Endothelial cell of umbilical vein (primary cell): Measurements from ENCODE around the gene CEMIP. TPM values are rescaled to one million over a fixed set of nuclear protein-coding genes. Genes with fewer than 3 reads are reported as not detected.

ENCODE experiments used
- BruUV-seq: library from RNA; stranded (reverse); fragments of 400-500 nt; replicated peaks from 2 replicates; lab custom pipeline; 2021; lab: Mats Ljungman, UMichigan
- CTCF ChIA-PET: fragments of 300-600, 350-600 bp; sonication (Branson Sonifier 250); formaldehyde crosslinking; loops from one replicate; lab custom pipeline; 2021; ENCODE audit warnings: antibody characterized with exemption, inconsistent platforms; lab: Charles Lee
- POLR2A ChIA-PET: fragments of 300-600, 350-600 bp; sonication (Branson Sonifier 250); formaldehyde crosslinking; loops from one replicate; lab custom pipeline; 2021; ENCODE audit warnings: antibody characterized with exemption, inconsistent platforms; lab: Charles Lee
- DNase-seq: peaks from one replicate; pipeline ENCODE4 v3.0.0-alpha.2; 2011; ENCODE audit warnings: low read depth, low spot score
- FAIRE-seq: peaks from 2 replicates; lab custom pipeline; 2011; peaks lifted over from hg19 to GRCh38; lab: Jason Lieb, UNC
- H2AFZ ChIP-seq: 2 replicates; pipeline ENCODE4 v1.6.0; 2012; ENCODE audit warnings: low read depth, low read length, control low read depth, inconsistent platforms
- H3K27ac ChIP-seq: 2 replicates; pipeline ENCODE4 v1.5.1; 2011; ENCODE audit warnings: low read depth, mild to moderate bottlenecking, control low read depth, low read length, moderate library complexity; ENCODE audit not compliant: insufficient read depth
- H3K27me3 ChIP-seq, 2 experiments: 2 replicates each; pipeline versions ENCODE4 v1.6.0 to v1.6.1; 2011; ENCODE audit warnings: low read length in 2 of 2, mixed read lengths in 1 of 2; ENCODE audit not compliant: control insufficient read depth in 2 of 2, insufficient read depth in 2 of 2
- H3K36me3 ChIP-seq, 2 experiments: 2 replicates in 1 of 2; 3 replicates in 1 of 2; pipeline ENCODE4 v1.5.1; 2011; ENCODE audit warnings: low read length in 2 of 2, mild to moderate bottlenecking in 1 of 2, moderate library complexity in 1 of 2; ENCODE audit not compliant: control insufficient read depth in 2 of 2, insufficient read depth in 2 of 2; ENCODE audit errors: extremely low read depth in 1 of 2
- H3K4me1 ChIP-seq: 3 replicates; pipeline ENCODE4 v1.5.1; 2011; ENCODE audit warnings: mild to moderate bottlenecking, low read length; ENCODE audit not compliant: control insufficient read depth, insufficient read depth; ENCODE audit errors: extremely low read depth
- H3K4me2 ChIP-seq: 2 replicates; pipeline ENCODE4 v1.6.1; 2011; ENCODE audit warnings: low read length, control low read depth, mixed read lengths; ENCODE audit not compliant: insufficient read depth
- H3K4me3 ChIP-seq, 3 experiments: fragments of 200-600 bp in 1 of 3; sonication (generic), shearing (Covaris generic) in 1 of 3; replicated peaks in 1 of 3; 2 replicates each; pipeline ENCODE4 v1.5.1; 2011 to 2016; ENCODE audit warnings: control low read depth in 3 of 3, low read length in 3 of 3, mild to moderate bottlenecking in 2 of 3, inconsistent platforms in 1 of 3, low read depth in 1 of 3, moderate library complexity in 1 of 3; ENCODE audit not compliant: insufficient read depth in 1 of 3
- H3K79me2 ChIP-seq: 2 replicates; pipeline ENCODE4 v1.6.0; 2012; ENCODE audit warnings: low read length, inconsistent platforms; ENCODE audit not compliant: control insufficient read depth, insufficient read depth
- H3K9ac ChIP-seq: replicated peaks from 2 replicates; pipeline ENCODE3; 2011; ENCODE audit warnings: low read length, control low read depth; ENCODE audit not compliant: insufficient read depth; ENCODE audit errors: extremely low read depth
- H3K9me1 ChIP-seq: replicated peaks from 3 replicates; pipeline ENCODE4 v1.6.0; 2011; ENCODE audit warnings: mild to moderate bottlenecking, low read length; ENCODE audit not compliant: control insufficient read depth, insufficient read depth; ENCODE audit errors: extremely low read depth
- H3K9me3 ChIP-seq: replicated peaks from 2 replicates; pipeline ENCODE4 v1.5.1; 2012; ENCODE audit warnings: low read length, inconsistent platforms; ENCODE audit not compliant: control insufficient read depth, insufficient read depth
- H4K20me1 ChIP-seq: replicated peaks from 2 replicates; pipeline ENCODE3; 2011; ENCODE audit warnings: mild to moderate bottlenecking, low read length; ENCODE audit not compliant: control insufficient read depth, insufficient read depth; ENCODE audit errors: extremely low read depth
- CTCF ChIP-seq, 2 donors: IDR thresholded peaks; 1 replicate in 1 of 2; 2 replicates in 1 of 2; pipeline ENCODE4 v1.5.1; 2011; ENCODE audit warnings: low read length in 2 of 2, mild to moderate bottlenecking in 2 of 2, moderate library complexity in 2 of 2, control low read depth in 1 of 2, inconsistent platforms in 1 of 2, low read depth in 1 of 2; ENCODE audit not compliant: insufficient read depth in 1 of 2; ENCODE audit errors: extremely low read depth in 1 of 2
- EZH2 ChIP-seq: IDR thresholded peaks from 2 replicates; pipeline ENCODE4 v1.6.1; 2012; ENCODE audit warnings: borderline replicate concordance, low read depth, mild to moderate bottlenecking, moderate library complexity, low read length, inconsistent platforms; ENCODE audit not compliant: severe bottlenecking
- FOS ChIP-seq: IDR thresholded peaks from 2 replicates; pipeline ENCODE4 v1.6.1; 2011; ENCODE audit warnings: mild to moderate bottlenecking, low read length, moderate library complexity, borderline replicate concordance; ENCODE audit not compliant: insufficient read depth
- GATA2 ChIP-seq: IDR thresholded peaks from 2 replicates; pipeline ENCODE4 v1.7.0; 2011; ENCODE audit warnings: low read depth, mild to moderate bottlenecking, moderate library complexity, mixed read lengths, low read length; ENCODE audit not compliant: insufficient read length, insufficient read depth
- JUN ChIP-seq: IDR thresholded peaks from 2 replicates; pipeline ENCODE4 v1.6.1; 2011; ENCODE audit warnings: borderline replicate concordance, low read depth; ENCODE audit not compliant: insufficient read length, insufficient read depth
- MAX ChIP-seq: IDR thresholded peaks from 2 replicates; pipeline ENCODE4 v1.6.1; 2011; ENCODE audit not compliant: insufficient read depth, insufficient read length
- MYC ChIP-seq: IDR thresholded peaks from one replicate; pipeline ENCODE4 v1.6.1; 2011; ENCODE audit warnings: mild to moderate bottlenecking, low read depth, low read length
- POLR2A ChIP-seq: IDR thresholded peaks from 2 replicates; pipeline ENCODE4 v1.6.1; 2012; ENCODE audit warnings: low read depth, mild to moderate bottlenecking, control low read depth, low read length
- POLR2AphosphoS5 ChIP-seq: IDR thresholded peaks from 2 replicates; pipeline ENCODE4 v1.6.1; 2012; ENCODE audit warnings: low read depth, mild to moderate bottlenecking, control low read depth, low read length, moderate library complexity; ENCODE audit not compliant: insufficient read depth
- dilution Hi-C: fragments of 300-500 bp; cut with MboI; formaldehyde crosslinking; loops from one replicate; pipeline ENCODE4 v1.15.0; 2019; ENCODE audit warnings: low sequenced_read_pairs; ENCODE audit not compliant: extremely low pct_ligation_motif_present
- intact Hi-C: fragments of 100-400 bp; cut with micrococcal nuclease; formaldehyde crosslinking; loops from one replicate; pipeline ENCODE4 v1.10.0; 2022
- polyA plus RNA-seq, 4 experiments: library from polyadenylated mRNA; depleted of rRNA in 3 of 4; stranded (reverse) in 3 of 4; unstranded in 1 of 4; fragments of >200 nt; gene quantifications; 2 replicates each; pipeline versions ENCODE4 v1.2.1 to v1.2.3, GENCODE V29; 2011 to 2012; ENCODE audit warnings: missing spikeins in 1 of 4
- total RNA-seq: library from RNA; stranded (reverse); gene quantifications from 2 replicates; pipeline ENCODE4 v1.2.3, GENCODE V29; 2021

The CEMIP gene
- total and polyA plus RNA-seq, 2 donors (not counting 3 experiments of a cell fraction or from before 2014, with no cell fraction given), result 0.01 TPM; not detected in 1

GRCh38 chr15:80823120-80823519 is 44.0 kb downstream of the CEMIP start:
- no peaks in the 10 kb centered on the region for H4K20me1 ChIP-seq
- no peak overlapping the region for H3K4me2 ChIP-seq
- dilution Hi-C loops, result no loop called here
- no peaks in the 10 kb centered on the region for H3K9me1 ChIP-seq
- no peaks in the 10 kb centered on the region for H3K36me3 ChIP-seq
- H3K4me1 ChIP-seq, result no peaks in the 10 kb centered on the region
- no peak for TF ChIP-seq FOS
- TF ChIP-seq CTCF (IDR thresholded peaks at IDR 0.05; ENCODE audit: extremely low read depth in 1 of 2, insufficient read depth in 1 of 2, low read depth in 1 of 2, low read length in 2 of 2), result no peak
- TF ChIP-seq JUN, result no peak
- no peak for TF ChIP-seq MAX
- TF ChIP-seq POLR2A, result no peak
- TF ChIP-seq GATA2, result no peak
- TF ChIP-seq EZH2, result no peak
- no peak for TF ChIP-seq POLR2AphosphoS5
- TF ChIP-seq MYC, result no peak
- ChIA-PET CTCF (no interaction called here), POLR2A (no interaction called here)
- BruUV-seq, result no TSS peak
- no peak for FAIRE-seq
- no peaks in the 10 kb centered on the region for H3K27me3 ChIP-seq
- no peak for DNase-seq
- H3K4me3 ChIP-seq, result no peak overlapping the region
- intact Hi-C loops, result no loop called here
- no peaks in the 10 kb centered on the region for H3K9me3 ChIP-seq
- H3K27ac ChIP-seq, result no peak overlapping the region
- no peak overlapping the region for H3K9ac ChIP-seq
- H2AFZ ChIP-seq, result no peak overlapping the region
- no peaks in the 10 kb centered on the region for H3K79me2 ChIP-seq
